Gastroesophageal sphincter (tissue), 3 donors: Measurements from ENCODE around the gene VPS13D.

Experiments
- CTCF ChIP-seq, 4 experiments: fragments of 200-600 bp in 2 of 4; fragments of 450-650 bp in 2 of 4; sonication (generic) in 1 of 4; IDR thresholded peaks; one replicate each; pipeline ENCODE4 v1.5.1; 2017 to 2019; ENCODE audit warnings: antibody characterized with exemption in 4 of 4, mild to moderate bottlenecking in 2 of 4, moderate library complexity in 2 of 4
- POLR2A ChIP-seq, 2 donors: fragments of 450-650 bp; IDR thresholded peaks; one replicate each; pipeline ENCODE4 v1.6.1; 2017; ENCODE audit warnings: antibody characterized with exemption in 2 of 2, mild to moderate bottlenecking in 2 of 2, moderate library complexity in 1 of 2

GRCh38 chr1:12202577-12202976 is 27.3 kb upstream of the VPS13D start:
- TF ChIP-seq POLR2A (IDR thresholded peaks at IDR 0.05) (no peak), CTCF (IDR thresholded peaks at IDR 0.05) (no peak)
